ENCODE results near the gene MKNK1. TPM values are rescaled to one million over a fixed set of nuclear protein-coding genes. Genes with fewer than 3 reads are reported as not detected.

The MKNK1 gene
- total RNA-seq, 1 experiment from 2014 or later = 12.9 TPM

- H3K4me2 ChIP-seq (ENCODE audit: insufficient read depth, insufficient read length, low read length) = no peak overlapping the region
- no peak for TF ChIP-seq CTCF (conservative IDR thresholded peaks at IDR 0.05)
- H2BK15ac ChIP-seq (ENCODE audit: low read depth, low read length) = no peak overlapping the region
- no peaks in the 10 kb centered on the region for H4K20me1 ChIP-seq (ENCODE audit: control insufficient read depth, insufficient read depth, insufficient read length)
- no peaks in the 10 kb centered on the region for H3K27me3 Mint-ChIP-seq (ENCODE audit: low read depth)
- no peak overlapping the region for H3K27ac ChIP-seq (ENCODE audit: insufficient read length, low read depth, low read length)
- H3K4me1 Mint-ChIP-seq = no peaks in the 10 kb centered on the region
- DNase-seq = no peak
- H3K23ac ChIP-seq (ENCODE audit: insufficient read length, low read depth, low read length) = no peak overlapping the region
- H2BK5ac ChIP-seq (ENCODE audit: insufficient read length, low read length) = no peak overlapping the region
- no peak overlapping the region for H4K91ac ChIP-seq (ENCODE audit: insufficient read length, low read depth, low read length)
- H3K27ac Mint-ChIP-seq = no peak overlapping the region
- H3K36me3 Mint-ChIP-seq (ENCODE audit: insufficient read depth in 1 of 3, low read depth in 3 of 3) = peaks cover 22 to 37% (median 34%) of the 10 kb centered on the region in 3 experiments
- no peaks in the 10 kb centered on the region for H3K79me1 ChIP-seq (ENCODE audit: insufficient read depth, low read depth, low read length, poor library complexity, severe bottlenecking)
- no peak overlapping the region for H3K4me3 Mint-ChIP-seq
- H3K56ac ChIP-seq (ENCODE audit: insufficient read length, low read depth, low read length) = no peak overlapping the region
- H2BK12ac ChIP-seq (ENCODE audit: insufficient read length, low read depth, low read length) = no peak overlapping the region
- H2AFZ ChIP-seq (ENCODE audit: low read length) = no peak overlapping the region
- H3K14ac ChIP-seq (ENCODE audit: insufficient read depth, low read length) = no peak overlapping the region
- peaks cover 3 to 10% of the 10 kb centered on the region in 2 experiments; a peak in 3 of 5 replicates for H3K9me3 Mint-ChIP-seq
- H3K79me2 ChIP-seq (ENCODE audit: insufficient read depth, low read length) = no peaks in the 10 kb centered on the region
- no peaks in the 10 kb centered on the region for H3K27me3 ChIP-seq (ENCODE audit: insufficient read depth, low read length)
- no peak overlapping the region for H2BK120ac ChIP-seq (ENCODE audit: low read depth, low read length, poor library complexity, severe bottlenecking)
- no peak overlapping the region for H3T11ph ChIP-seq (ENCODE audit: low read length)
- no peaks in the 10 kb centered on the region for H3K9me3 ChIP-seq (ENCODE audit: control insufficient read depth, low read depth, low read length)
- no peak overlapping the region for H3K9ac ChIP-seq (ENCODE audit: extremely low read depth, insufficient read length, low read length)
- no peak overlapping the region for H2BK20ac ChIP-seq (ENCODE audit: low read depth, low read length, poor library complexity, severe bottlenecking)
- no peak overlapping the region for H3K18ac ChIP-seq (ENCODE audit: insufficient read length, low read depth, low read length)
- no peaks in the 10 kb centered on the region for H3K4me1 ChIP-seq (ENCODE audit: insufficient read depth, low read length)
- no CpG with 5 or more reads among the region's 4 CpGs for WGBS (ENCODE audit: extremely low coverage, insufficient read length, low lambda C conversion rate)
- H3K23me2 ChIP-seq (ENCODE audit: insufficient read length, low read depth, low read length, poor library complexity, severe bottlenecking) = no peaks in the 10 kb centered on the region
- H4K8ac ChIP-seq (replicated peaks; ENCODE audit: insufficient read length, low read depth, low read length) = no peak overlapping the region
- H4K5ac ChIP-seq (ENCODE audit: insufficient read length, low read depth, low read length) = no peak overlapping the region
- no peak overlapping the region for H3K4ac ChIP-seq (ENCODE audit: low read depth, low read length)
- no peak overlapping the region for H2AK5ac ChIP-seq (ENCODE audit: insufficient read length, low read length)
Observed at GRCh38 chr1:46645815-46646214, 41.7 kb upstream of the MKNK1 start.

Data from H9 (cell line).